ENCODE results near the gene ZNF341. TPM values are rescaled to one million over a fixed set of nuclear protein-coding genes. Genes with fewer than 3 reads are reported as not detected.

The ZNF341 gene
- total RNA-seq, 4 donors from 2014 or later, result 1.7 to 4.4 (median 2.9) TPM

DNA sequence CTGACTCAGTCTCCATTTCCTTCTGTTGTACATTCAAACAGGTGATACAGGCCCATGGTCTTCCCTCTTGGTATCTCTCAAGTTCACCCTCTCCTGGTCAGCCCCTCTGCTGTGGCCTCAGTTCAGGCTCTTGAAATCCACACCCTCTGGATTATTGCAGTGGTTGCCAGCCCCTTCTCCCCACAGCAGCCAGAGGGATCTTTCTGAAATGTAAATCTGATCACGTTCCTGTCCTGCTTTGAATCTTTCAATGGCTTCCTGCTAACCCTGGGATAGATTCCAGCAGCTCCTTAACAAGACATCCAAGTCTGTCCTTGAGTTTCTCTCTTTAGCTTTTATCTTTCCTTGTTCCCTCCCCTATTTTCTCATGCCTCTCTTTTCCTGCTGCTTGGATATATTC, 101.5 kb downstream of the ZNF341 start:
- no peak overlapping the region for H3K4me3 ChIP-seq
- TF ChIP-seq EP300 (IDR thresholded peaks at IDR 0.05), result no peak
- TF ChIP-seq POLR2A (IDR thresholded peaks at IDR 0.05), result no peak
- TF ChIP-seq CTCF (IDR thresholded peaks at IDR 0.05), result no peak
- TF ChIP-seq POLR2AphosphoS5 (IDR thresholded peaks at IDR 0.05), result no peak
- H3K27me3 ChIP-seq, result no peaks in the 10 kb centered on the region
- H3K4me1 ChIP-seq, result peaks cover 21 to 93% (median 46%) of the 10 kb centered on the region in 3 donors
- H3K9me3 ChIP-seq, result no peaks in the 10 kb centered on the region
- ATAC-seq, result no peak
- no peaks in the 10 kb centered on the region for H3K36me3 ChIP-seq
- H3K27ac ChIP-seq, result peak overlapping the region in 1 of 4 donors; percentile 2
- 13 to 14% methylated on average over 1 of the region's 1 CpG for WGBS, 2 donors (ENCODE audit: low coverage in 1 of 2)

DNA sequence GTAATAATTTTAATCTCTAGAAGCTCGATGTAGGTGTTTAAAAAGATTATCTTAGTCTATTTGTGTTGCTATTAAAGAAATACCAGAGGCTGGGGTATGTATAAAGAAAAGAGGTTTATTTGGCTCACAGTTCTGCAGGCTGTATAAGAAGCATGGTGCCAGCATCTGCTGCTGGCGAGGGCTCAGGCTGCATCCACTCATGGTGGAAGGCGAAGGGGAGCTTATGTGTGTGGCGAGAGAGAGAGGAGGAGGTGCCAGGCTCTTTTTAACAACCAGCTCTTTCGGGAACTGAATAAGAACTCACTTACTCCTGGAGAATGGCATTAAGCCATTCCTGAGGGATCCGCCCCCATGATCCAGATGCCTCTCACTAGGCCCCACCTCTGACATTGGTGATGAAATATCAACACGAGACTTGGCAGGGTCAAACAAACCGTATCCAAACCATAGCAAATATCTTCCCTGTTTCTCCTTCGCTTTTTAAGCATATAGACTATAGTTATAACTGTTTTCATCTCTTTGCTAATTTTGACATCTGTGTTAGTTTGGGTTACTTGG, 103.9 kb downstream of the ZNF341 start:
- no peaks in the 10 kb centered on the region for H3K36me3 ChIP-seq
- H3K27me3 ChIP-seq, result no peaks in the 10 kb centered on the region
- no peaks in the 10 kb centered on the region for H3K9me3 ChIP-seq
- no peak overlapping the region for H3K4me3 ChIP-seq
- no peak overlapping the region for H3K27ac ChIP-seq
- peak; percentile 84 for ATAC-seq
- TF ChIP-seq CTCF (IDR thresholded peaks at IDR 0.05) (no peak), POLR2AphosphoS5 (IDR thresholded peaks at IDR 0.05) (peak; percentile 68), POLR2A (IDR thresholded peaks at IDR 0.05) (no peak), EP300 (IDR thresholded peaks at IDR 0.05) (no peak)
- peaks cover 0 to 93% (median 42%) of the 10 kb centered on the region in 3 donors for H3K4me1 ChIP-seq
- 63 to 72% methylated on average over 5 to 9 of the region's 9 CpGs for WGBS, 2 donors (ENCODE audit: low coverage in 1 of 2)

DNA sequence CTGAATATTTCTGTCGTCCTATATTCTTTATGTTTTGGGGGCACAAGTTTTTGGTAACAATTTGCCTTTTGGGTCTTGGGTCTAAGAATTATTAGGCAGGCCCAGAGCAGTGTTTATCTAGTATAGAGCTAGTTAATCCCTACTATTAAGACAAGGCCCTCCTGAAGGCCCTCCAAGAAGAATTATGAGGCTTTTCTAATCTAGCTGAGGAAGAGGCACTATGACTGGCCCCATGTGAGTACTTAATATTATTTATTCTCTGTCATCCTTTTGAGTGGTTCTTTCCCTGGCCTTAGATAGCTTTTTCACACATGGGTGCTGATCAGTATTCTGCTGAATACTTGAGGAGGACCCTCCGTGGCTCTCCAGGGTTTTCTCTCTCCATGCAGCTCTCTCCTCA, 104.5 kb downstream of the ZNF341 start:
- no peak overlapping the region for H3K4me3 ChIP-seq
- peaks cover 0 to 93% (median 41%) of the 10 kb centered on the region in 3 donors for H3K4me1 ChIP-seq
- H3K9me3 ChIP-seq, result no peaks in the 10 kb centered on the region
- no peak overlapping the region for H3K27ac ChIP-seq
- WGBS, 2 donors (ENCODE audit: low coverage in 1 of 2), result 61 to 87% methylated on average over 2 of the region's 2 CpGs
- TF ChIP-seq POLR2A (IDR thresholded peaks at IDR 0.05), result no peak
- TF ChIP-seq POLR2AphosphoS5 (IDR thresholded peaks at IDR 0.05), result no peak
- no peak for TF ChIP-seq CTCF (IDR thresholded peaks at IDR 0.05)
- TF ChIP-seq EP300 (IDR thresholded peaks at IDR 0.05), result no peak
- H3K27me3 ChIP-seq, result no peaks in the 10 kb centered on the region
- no peak for ATAC-seq
- no peaks in the 10 kb centered on the region for H3K36me3 ChIP-seq

DNA sequence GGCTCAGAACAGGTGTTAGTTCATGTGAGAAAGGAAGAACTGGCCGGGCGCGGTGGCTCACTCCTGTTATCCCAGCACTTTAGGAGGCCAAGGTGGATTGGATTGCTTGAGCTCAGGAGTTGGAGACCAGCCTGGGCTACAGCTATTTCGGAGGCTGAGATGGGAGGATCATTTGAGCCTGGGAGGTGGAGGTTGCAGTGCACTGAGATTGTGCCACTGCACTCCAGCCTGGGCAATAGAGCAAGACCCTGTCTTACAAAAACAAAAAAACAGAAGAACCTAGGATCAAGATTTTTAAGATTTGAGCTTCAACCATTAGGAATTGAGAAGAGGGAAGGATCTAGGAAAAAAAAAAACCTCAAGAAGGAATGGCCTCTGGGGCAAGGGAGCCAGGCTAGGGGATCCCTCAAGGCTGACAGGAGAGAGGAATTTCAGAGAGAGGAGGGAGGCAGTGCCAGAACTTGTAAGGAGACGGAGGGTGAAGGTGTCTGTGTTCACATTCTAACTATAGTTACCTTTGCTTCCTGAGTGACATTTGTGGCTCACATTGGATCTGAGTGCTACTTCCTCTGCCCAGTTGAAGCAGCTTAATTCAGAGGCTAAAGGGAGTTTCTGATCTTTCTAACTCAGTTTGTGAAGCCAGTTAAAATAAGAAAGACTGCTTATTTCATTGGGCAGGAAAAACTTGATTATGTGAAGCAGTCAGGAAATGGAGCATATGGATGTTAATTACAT, 105.5 kb downstream of the ZNF341 start:
- Histone ChIP-seq H3K27me3 (no peaks in the 10 kb centered on the region), H3K36me3 (no peaks in the 10 kb centered on the region), H3K4me1 (peaks cover 0 to 93% (median 36%) of the 10 kb centered on the region in 3 donors), H3K9me3 (no peaks in the 10 kb centered on the region), H3K27ac (no peak overlapping the region), H3K4me3 (no peak overlapping the region)
- ATAC-seq, result no peak
- 87 to 96% methylated on average over 4 to 5 of the region's 5 CpGs for WGBS, 2 donors (ENCODE audit: low coverage in 1 of 2)
- TF ChIP-seq CTCF (IDR thresholded peaks at IDR 0.05) (no peak), POLR2A (IDR thresholded peaks at IDR 0.05) (no peak), POLR2AphosphoS5 (IDR thresholded peaks at IDR 0.05) (no peak), EP300 (IDR thresholded peaks at IDR 0.05) (no peak)
